Astrocyte of the spinal cord (primary cell): ENCODE results near the gene PRRT1B.

Experiments used
- DNase-seq: peaks from one replicate; pipeline ENCODE4 v3.0.0; 2011; ENCODE audit warnings: low read depth, low spot score
- H3K4me3 ChIP-seq: 2 replicates; pipeline ENCODE4 v1.5.1; 2011; ENCODE audit warnings: low read depth, mild to moderate bottlenecking, low read length, moderate library complexity
- in situ Hi-C: cut with HindIII; loops from 2 replicates; pipeline ENCODE4 v1.10.0; 2017; ENCODE audit warnings: low sequenced_read_pairs
- TF ChIP-seq, protein P1 (sequence below): IDR thresholded peaks from 2 replicates; pipeline ENCODE4 v1.5.1; 2012; ENCODE audit warnings: low read depth, mild to moderate bottlenecking, low read length, inconsistent platforms

PRRT1B gene

GRCh38 chr9:131516100-131516499 lies 29.2 kb upstream of the PRRT1B start:
- TF ChIP-seq, protein P1, sequence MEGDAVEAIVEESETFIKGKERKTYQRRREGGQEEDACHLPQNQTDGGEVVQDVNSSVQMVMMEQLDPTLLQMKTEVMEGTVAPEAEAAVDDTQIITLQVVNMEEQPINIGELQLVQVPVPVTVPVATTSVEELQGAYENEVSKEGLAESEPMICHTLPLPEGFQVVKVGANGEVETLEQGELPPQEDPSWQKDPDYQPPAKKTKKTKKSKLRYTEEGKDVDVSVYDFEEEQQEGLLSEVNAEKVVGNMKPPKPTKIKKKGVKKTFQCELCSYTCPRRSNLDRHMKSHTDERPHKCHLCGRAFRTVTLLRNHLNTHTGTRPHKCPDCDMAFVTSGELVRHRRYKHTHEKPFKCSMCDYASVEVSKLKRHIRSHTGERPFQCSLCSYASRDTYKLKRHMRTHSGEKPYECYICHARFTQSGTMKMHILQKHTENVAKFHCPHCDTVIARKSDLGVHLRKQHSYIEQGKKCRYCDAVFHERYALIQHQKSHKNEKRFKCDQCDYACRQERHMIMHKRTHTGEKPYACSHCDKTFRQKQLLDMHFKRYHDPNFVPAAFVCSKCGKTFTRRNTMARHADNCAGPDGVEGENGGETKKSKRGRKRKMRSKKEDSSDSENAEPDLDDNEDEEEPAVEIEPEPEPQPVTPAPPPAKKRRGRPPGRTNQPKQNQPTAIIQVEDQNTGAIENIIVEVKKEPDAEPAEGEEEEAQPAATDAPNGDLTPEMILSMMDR = no peak
- in situ Hi-C loops = no loop called here
- no peak overlapping the region for H3K4me3 ChIP-seq
- no peak for DNase-seq

DNA sequence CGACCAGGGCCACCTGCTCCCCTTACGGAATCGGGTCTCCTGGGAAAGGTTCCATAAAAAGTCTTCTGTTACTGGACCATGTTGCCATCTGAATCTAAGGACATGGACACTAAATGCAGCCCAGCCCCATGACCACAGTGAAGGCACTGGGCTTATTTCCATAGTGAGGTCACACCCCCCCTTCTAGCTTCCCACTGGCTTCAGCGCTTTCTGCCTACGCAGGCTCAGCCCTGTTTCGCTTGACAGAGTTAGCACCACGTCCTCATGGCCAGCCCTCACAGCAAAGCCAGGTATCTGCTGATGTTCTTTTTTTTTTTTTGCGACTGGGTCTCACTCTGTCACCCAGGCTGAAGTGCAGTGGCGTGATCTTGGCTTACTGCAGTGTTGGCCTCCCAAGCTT lies 28.4 kb upstream of the PRRT1B start:
- DNase-seq = no peak
- in situ Hi-C loops = no loop called here
- TF ChIP-seq, protein P1 = no peak
- no peak overlapping the region for H3K4me3 ChIP-seq

DNA sequence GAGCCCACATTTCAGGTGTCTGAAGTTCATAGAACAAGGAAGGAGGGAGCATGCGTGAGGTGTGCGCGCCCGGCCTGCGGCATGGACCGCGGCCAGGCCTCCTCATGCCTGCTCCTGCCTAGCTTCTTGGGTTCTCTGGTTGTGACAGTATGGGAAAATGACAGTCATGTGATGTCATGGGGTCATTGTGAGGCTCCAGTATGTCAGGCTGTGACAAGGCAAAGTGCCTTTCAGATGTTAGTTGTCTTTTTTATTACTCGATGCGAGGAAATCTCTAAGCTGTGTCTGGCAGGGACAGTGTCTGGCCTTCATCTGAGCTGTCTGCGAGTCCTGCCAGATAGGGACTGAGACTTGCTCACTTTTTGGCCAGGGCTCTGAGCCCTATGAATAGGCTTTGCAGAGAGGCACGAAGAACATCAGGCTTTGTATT lies 27.5 kb upstream of the PRRT1B start:
- no peak overlapping the region for H3K4me3 ChIP-seq
- in situ Hi-C loops = no loop called here
- TF ChIP-seq, protein P1 = no peak
- DNase-seq = no peak

DNA sequence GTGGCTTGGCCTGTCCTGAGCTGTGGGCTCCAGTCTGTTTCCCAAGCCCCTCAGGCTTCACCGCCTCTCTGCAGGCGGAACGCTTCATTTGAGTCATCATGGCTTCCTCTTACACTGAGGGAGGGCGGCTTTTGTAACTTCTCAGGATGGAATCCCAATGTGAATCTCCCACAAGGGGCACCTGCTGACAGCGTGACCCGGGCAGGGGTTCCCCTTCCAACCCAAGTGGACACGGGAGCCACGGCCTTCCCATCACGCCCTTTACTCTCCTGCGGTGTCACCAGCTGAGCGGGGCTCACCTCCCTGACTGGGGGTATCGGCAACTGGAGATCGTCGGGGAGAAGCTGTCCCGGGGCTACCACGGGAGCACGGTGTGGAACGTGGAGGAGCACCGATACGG lies 26.8 kb upstream of the PRRT1B start:
- TF ChIP-seq, protein P1 = no peak
- no peak overlapping the region for H3K4me3 ChIP-seq
- in situ Hi-C loops = no loop called here
- no peak for DNase-seq

GRCh38 chr9:131520503-131520902 lies 24.8 kb upstream of the PRRT1B start:
- TF ChIP-seq, protein P1 = no peak
- no peak for DNase-seq
- in situ Hi-C loops = no loop called here
- H3K4me3 ChIP-seq = no peak overlapping the region

GRCh38 chr9:131521203-131521602 lies 24.1 kb upstream of the PRRT1B start:
- no peak for DNase-seq
- in situ Hi-C loops = no loop called here
- TF ChIP-seq, protein P1 = no peak
- no peak overlapping the region for H3K4me3 ChIP-seq

- no peak for DNase-seq
- TF ChIP-seq, protein P1 = no peak
- H3K4me3 ChIP-seq = no peak overlapping the region
- in situ Hi-C loops = no loop called here
These were observed 23.5 kb upstream of the PRRT1B start for GRCh38 chr9:131521822-131522221.
